K562 (cell line): ENCODE measurements around the gene AGPAT1. TPM values are rescaled to one million over a fixed set of nuclear protein-coding genes. Genes with fewer than 3 reads are reported as not detected.
A peak's percentile ranks its signal among the peaks of the same experiment; 100 is the strongest.

Source experiments
- ARNT ChIP-seq, 2 experiments: fragments of 450-650 bp; IDR thresholded peaks; 2 replicates each; pipeline ENCODE4 v1.6.1; 2016; ENCODE audit warnings: mild to moderate bottlenecking in 1 of 2
- BMI1 ChIP-seq: fragments of 150-350 bp; IDR thresholded peaks from 2 replicates; pipeline ENCODE4 v1.6.1; 2014; ENCODE audit warnings: low read length
- CBX8 ChIP-seq: fragments of 200-600 bp; sonication (generic); IDR thresholded peaks from 2 replicates; pipeline ENCODE4 v1.6.1; 2012; ENCODE audit warnings: borderline replicate concordance, mixed run types, low read depth, mild to moderate bottlenecking, moderate library complexity, mixed read lengths, low read length, control low read depth, inconsistent platforms; ENCODE audit not compliant: poor library complexity, severe bottlenecking; ENCODE audit errors: extremely low read depth
- ETV1 ChIP-seq: fragments of 450-650 bp; conservative IDR thresholded peaks from 2 replicates; pipeline ENCODE4 v1.6.1; 2016; ENCODE audit warnings: missing genetic modification characterization, control low read depth, low read depth, missing compliant biosample characterization
- ETV6 ChIP-seq, 3 experiments: fragments of 150-350 bp in 1 of 3; sonication (generic) in 1 of 3; formaldehyde crosslinking in 1 of 3; IDR thresholded peaks; 2 replicates each; pipeline versions ENCODE4 v1.6.1 to v1.8.0; 2014 to 2022; ENCODE audit warnings: borderline replicate concordance in 2 of 3, low read depth in 2 of 3, antibody characterized with exemption in 1 of 3, low read length in 1 of 3, mild to moderate bottlenecking in 1 of 3, missing genetic modification reagents in 1 of 3
- KDM1A ChIP-seq, 2 experiments: fragments of 450-650 bp; IDR thresholded peaks; 2 replicates each; pipeline ENCODE4 v1.6.1; 2016; ENCODE audit warnings: mild to moderate bottlenecking in 2 of 2
- MEIS2 ChIP-seq: fragments of 450-650 bp; IDR thresholded peaks from 2 replicates; pipeline ENCODE4 v1.6.1; 2014; ENCODE audit warnings: mild to moderate bottlenecking; ENCODE audit not compliant: partially characterized antibody
- NELFE ChIP-seq: IDR thresholded peaks from 2 replicates; pipeline ENCODE4 v1.6.1; 2011; ENCODE audit warnings: mild to moderate bottlenecking; ENCODE audit not compliant: insufficient read depth, insufficient read length
- RFX5 ChIP-seq: IDR thresholded peaks from 2 replicates; pipeline ENCODE4 v1.6.1; 2011; ENCODE audit warnings: low read depth, mild to moderate bottlenecking, improper control_type of control experiment, low read length
- ZNF175 ChIP-seq: fragments of 200-800 bp; sonication (Bioruptor generic); IDR thresholded peaks from 2 replicates; pipeline ENCODE4 v1.6.1; 2016; ENCODE audit warnings: low read depth, mild to moderate bottlenecking, missing genetic modification characterization, missing compliant biosample characterization
- ZNF785 ChIP-seq: fragments of 250-450 bp; sonication (Bioruptor Pico); IDR thresholded peaks from 2 replicates; pipeline ENCODE4 v1.4.0; 2020; ENCODE audit warnings: mild to moderate bottlenecking
- polyA plus RNA-seq, 8 experiments: library from polyadenylated mRNA; depleted of rRNA in 4 of 8; stranded (reverse) in 5 of 8; unstranded in 3 of 8; fragments of >200 nt; fragmentation: Nextera tagmentation in 2 of 8; fragmentation: Illumina TruSeq in 1 of 8; extraction: Ambion mirVana in 2 of 8; extraction: Trizol in 1 of 8; gene quantifications; 2 replicates each; pipeline versions ENCODE4 v1.2.1 to v1.2.3, GENCODE V29; 2011 to 2014; ENCODE audit warnings: inconsistent platforms in 1 of 8, missing spikeins in 1 of 8
- total RNA-seq, 7 experiments: library from RNA; depleted of rRNA in 6 of 7; stranded (reverse); fragments of >200 nt in 6 of 7; fragmentation: Illumina TruSeq in 2 of 7; extraction: Trizol in 2 of 7; gene quantifications; 2 replicates each; pipeline versions ENCODE4 v1.2.1 to v1.2.3, GENCODE V29; 2011 to 2021; ENCODE audit warnings: low replicate concordance in 1 of 7
- TF ChIP-seq, protein P1 (sequence below): fragments of 450-650 bp; formaldehyde crosslinking; IDR thresholded peaks from 2 replicates; pipeline ENCODE4 v1.4.0; 2020; ENCODE audit warnings: mild to moderate bottlenecking
- TF ChIP-seq, protein P2 (sequence below): fragments of 250-450 bp; sonication (Bioruptor Pico); IDR thresholded peaks from 2 replicates; pipeline ENCODE4 v1.4.0; 2020; ENCODE audit warnings: mild to moderate bottlenecking, moderate library complexity, borderline replicate concordance
- TF ChIP-seq, protein P3 (sequence below): sonication (generic); formaldehyde crosslinking; IDR thresholded peaks from 2 replicates; pipeline ENCODE4 v1.8.0; 2022; ENCODE audit warnings: mild to moderate bottlenecking, missing genetic modification reagents, borderline replicate concordance
- TF ChIP-seq, protein P4 (sequence below): fragments of 250-450 bp; sonication (Bioruptor Pico); IDR thresholded peaks from 2 replicates; pipeline ENCODE4 v1.5.0; 2021
- TF ChIP-seq, protein P5 (sequence below): fragments of 250-450 bp; sonication (Bioruptor Pico); IDR thresholded peaks from 2 replicates; pipeline ENCODE4 v1.5.0; 2021; ENCODE audit warnings: mild to moderate bottlenecking, borderline replicate concordance

AGPAT1 gene
- total and polyA plus RNA-seq, 9 of the 15 experiments (the other 6 are each of a cell fraction or from before 2014, with no cell fraction given), result 37.9 to 176 (median 69.4) TPM

DNA sequence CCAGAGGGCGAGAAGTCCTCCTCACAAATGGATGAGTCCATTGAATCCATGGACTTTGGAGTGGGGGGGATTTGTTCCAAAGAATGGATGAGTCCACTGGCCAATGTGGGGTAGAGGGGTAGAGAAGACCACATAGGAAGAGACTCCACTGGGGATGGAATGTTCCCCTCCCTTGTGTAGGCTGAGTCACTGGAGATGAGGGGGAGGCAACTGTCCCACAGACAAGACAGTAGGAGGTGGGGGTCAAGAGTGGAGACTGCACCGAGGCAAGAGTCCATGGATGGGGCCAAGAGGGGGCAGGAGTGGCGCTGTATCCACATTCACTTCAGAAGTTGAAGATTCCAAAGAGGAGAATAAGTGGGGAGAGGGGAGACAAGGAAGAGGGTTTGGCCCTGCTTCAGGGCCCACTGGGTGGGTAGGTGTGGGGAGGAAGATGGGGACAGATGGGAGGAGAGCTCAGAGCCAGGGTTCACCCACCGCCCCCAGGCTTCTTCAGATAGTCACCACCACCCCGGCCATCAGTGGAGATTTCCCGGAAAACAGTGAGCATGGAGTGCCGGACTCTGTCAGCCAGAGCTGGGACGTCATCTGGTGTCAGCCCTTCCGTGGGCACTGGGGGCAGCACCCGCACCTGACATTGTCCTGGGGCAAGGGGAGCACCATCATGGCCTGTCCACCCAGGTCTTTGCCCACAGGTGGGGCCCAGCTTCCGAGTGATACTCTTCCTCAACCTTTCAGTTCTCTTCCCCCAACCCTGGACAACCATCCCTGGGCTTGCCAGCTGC lies 6.9 kb downstream of the AGPAT1 start (continued):
- TF ChIP-seq, protein P1, sequence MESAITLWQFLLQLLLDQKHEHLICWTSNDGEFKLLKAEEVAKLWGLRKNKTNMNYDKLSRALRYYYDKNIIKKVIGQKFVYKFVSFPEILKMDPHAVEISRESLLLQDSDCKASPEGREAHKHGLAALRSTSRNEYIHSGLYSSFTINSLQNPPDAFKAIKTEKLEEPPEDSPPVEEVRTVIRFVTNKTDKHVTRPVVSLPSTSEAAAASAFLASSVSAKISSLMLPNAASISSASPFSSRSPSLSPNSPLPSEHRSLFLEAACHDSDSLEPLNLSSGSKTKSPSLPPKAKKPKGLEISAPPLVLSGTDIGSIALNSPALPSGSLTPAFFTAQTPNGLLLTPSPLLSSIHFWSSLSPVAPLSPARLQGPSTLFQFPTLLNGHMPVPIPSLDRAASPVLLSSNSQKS (CRISPR knock-in tag), result no peak
- TF ChIP-seq, protein P2, sequence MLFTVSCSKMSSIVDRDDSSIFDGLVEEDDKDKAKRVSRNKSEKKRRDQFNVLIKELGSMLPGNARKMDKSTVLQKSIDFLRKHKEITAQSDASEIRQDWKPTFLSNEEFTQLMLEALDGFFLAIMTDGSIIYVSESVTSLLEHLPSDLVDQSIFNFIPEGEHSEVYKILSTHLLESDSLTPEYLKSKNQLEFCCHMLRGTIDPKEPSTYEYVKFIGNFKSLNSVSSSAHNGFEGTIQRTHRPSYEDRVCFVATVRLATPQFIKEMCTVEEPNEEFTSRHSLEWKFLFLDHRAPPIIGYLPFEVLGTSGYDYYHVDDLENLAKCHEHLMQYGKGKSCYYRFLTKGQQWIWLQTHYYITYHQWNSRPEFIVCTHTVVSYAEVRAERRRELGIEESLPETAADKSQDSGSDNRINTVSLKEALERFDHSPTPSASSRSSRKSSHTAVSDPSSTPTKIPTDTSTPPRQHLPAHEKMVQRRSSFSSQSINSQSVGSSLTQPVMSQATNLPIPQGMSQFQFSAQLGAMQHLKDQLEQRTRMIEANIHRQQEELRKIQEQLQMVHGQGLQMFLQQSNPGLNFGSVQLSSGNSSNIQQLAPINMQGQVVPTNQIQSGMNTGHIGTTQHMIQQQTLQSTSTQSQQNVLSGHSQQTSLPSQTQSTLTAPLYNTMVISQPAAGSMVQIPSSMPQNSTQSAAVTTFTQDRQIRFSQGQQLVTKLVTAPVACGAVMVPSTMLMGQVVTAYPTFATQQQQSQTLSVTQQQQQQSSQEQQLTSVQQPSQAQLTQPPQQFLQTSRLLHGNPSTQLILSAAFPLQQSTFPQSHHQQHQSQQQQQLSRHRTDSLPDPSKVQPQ (CRISPR knock-in tag), result no peak
- TF ChIP-seq, protein P3, sequence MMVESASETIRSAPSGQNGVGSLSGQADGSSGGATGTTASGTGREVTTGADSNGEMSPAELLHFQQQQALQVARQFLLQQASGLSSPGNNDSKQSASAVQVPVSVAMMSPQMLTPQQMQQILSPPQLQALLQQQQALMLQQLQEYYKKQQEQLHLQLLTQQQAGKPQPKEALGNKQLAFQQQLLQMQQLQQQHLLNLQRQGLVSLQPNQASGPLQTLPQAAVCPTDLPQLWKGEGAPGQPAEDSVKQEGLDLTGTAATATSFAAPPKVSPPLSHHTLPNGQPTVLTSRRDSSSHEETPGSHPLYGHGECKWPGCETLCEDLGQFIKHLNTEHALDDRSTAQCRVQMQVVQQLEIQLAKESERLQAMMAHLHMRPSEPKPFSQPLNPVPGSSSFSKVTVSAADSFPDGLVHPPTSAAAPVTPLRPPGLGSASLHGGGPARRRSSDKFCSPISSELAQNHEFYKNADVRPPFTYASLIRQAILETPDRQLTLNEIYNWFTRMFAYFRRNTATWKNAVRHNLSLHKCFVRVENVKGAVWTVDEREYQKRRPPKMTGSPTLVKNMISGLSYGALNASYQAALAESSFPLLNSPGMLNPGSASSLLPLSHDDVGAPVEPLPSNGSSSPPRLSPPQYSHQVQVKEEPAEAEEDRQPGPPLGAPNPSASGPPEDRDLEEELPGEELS, result no peak
- TF ChIP-seq ETV6 (IDR thresholded peaks at IDR 0.05; ENCODE audit: borderline replicate concordance in 1 of 2, low read depth in 2 of 2, low read length in 1 of 2) (no peak), ETV6 (CRISPR knock-in tag; IDR thresholded peaks at IDR 0.05; ENCODE audit: borderline replicate concordance) (no peak), CBX8 (no peak), BMI1 (no peak), ETV1 (tag) (no peak), ZNF175 (CRISPR knock-in tag) (no peak), NELFE (no peak), ARNT (IDR thresholded peaks at IDR 0.05) (no peak), ZNF785 (no peak), MEIS2 (no peak), RFX5 (no peak), KDM1A (IDR thresholded peaks at IDR 0.05) (peak; percentile 19 to 55; a peak in 1 of 4 replicates)
- TF ChIP-seq, protein P4, sequence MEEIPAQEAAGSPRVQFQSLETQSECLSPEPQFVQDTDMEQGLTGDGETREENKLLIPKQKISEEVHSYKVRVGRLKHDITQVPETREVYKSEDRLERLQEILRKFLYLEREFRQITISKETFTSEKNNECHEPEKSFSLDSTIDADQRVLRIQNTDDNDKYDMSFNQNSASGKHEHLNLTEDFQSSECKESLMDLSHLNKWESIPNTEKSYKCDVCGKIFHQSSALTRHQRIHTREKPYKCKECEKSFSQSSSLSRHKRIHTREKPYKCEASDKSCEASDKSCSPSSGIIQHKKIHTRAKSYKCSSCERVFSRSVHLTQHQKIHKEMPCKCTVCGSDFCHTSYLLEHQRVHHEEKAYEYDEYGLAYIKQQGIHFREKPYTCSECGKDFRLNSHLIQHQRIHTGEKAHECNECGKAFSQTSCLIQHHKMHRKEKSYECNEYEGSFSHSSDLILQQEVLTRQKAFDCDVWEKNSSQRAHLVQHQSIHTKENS (CRISPR knock-in tag), result no peak
- TF ChIP-seq, protein P5, sequence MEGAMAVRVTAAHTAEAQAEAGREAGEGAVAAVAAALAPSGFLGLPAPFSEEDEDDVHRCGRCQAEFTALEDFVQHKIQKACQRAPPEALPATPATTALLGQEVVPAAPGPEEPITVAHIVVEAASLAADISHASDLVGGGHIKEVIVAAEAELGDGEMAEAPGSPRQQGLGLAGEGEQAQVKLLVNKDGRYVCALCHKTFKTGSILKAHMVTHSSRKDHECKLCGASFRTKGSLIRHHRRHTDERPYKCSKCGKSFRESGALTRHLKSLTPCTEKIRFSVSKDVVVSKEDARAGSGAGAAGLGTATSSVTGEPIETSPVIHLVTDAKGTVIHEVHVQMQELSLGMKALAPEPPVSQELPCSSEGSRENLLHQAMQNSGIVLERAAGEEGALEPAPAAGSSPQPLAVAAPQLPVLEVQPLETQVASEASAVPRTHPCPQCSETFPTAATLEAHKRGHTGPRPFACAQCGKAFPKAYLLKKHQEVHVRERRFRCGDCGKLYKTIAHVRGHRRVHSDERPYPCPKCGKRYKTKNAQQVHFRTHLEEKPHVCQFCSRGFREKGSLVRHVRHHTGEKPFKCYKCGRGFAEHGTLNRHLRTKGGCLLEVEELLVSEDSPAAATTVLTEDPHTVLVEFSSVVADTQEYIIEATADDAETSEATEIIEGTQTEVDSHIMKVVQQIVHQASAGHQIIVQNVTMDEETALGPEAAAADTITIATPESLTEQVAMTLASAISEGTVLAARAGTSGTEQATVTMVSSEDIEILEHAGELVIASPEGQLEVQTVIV (CRISPR knock-in tag), result no peak
